ENCODE data around the gene FIP1L1. TPM values are rescaled to one million over a fixed set of nuclear protein-coding genes. Genes with fewer than 3 reads are reported as not detected.
A peak's percentile ranks its signal among the peaks of the same experiment; 100 is the strongest.

FIP1L1 gene
- total RNA-seq, 1 donor from 2014 or later, result 57.8 TPM

GRCh38 chr4:53444954-53445353 is 67.5 kb downstream of the FIP1L1 start:
- TF ChIP-seq, protein P1, sequence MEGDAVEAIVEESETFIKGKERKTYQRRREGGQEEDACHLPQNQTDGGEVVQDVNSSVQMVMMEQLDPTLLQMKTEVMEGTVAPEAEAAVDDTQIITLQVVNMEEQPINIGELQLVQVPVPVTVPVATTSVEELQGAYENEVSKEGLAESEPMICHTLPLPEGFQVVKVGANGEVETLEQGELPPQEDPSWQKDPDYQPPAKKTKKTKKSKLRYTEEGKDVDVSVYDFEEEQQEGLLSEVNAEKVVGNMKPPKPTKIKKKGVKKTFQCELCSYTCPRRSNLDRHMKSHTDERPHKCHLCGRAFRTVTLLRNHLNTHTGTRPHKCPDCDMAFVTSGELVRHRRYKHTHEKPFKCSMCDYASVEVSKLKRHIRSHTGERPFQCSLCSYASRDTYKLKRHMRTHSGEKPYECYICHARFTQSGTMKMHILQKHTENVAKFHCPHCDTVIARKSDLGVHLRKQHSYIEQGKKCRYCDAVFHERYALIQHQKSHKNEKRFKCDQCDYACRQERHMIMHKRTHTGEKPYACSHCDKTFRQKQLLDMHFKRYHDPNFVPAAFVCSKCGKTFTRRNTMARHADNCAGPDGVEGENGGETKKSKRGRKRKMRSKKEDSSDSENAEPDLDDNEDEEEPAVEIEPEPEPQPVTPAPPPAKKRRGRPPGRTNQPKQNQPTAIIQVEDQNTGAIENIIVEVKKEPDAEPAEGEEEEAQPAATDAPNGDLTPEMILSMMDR (IDR thresholded peaks at IDR 0.05), result no peak
- H3K27me3 Mint-ChIP-seq (ENCODE audit: unreplicated experiment), result no peaks in the 10 kb centered on the region
- no peak for DNase-seq (ENCODE audit: extremely low spot score, unreplicated experiment)
- no peak overlapping the region for H3K27ac Mint-ChIP-seq (ENCODE audit: unreplicated experiment)
- no peaks in the 10 kb centered on the region for H3K9me3 Mint-ChIP-seq (ENCODE audit: unreplicated experiment)
- H3K36me3 Mint-ChIP-seq (ENCODE audit: unreplicated experiment), result peaks cover 46% of the 10 kb centered on the region
- no peaks in the 10 kb centered on the region for H3K4me1 Mint-ChIP-seq (ENCODE audit: unreplicated experiment)
- H3K4me3 Mint-ChIP-seq (ENCODE audit: unreplicated experiment), result no peak overlapping the region

DNA sequence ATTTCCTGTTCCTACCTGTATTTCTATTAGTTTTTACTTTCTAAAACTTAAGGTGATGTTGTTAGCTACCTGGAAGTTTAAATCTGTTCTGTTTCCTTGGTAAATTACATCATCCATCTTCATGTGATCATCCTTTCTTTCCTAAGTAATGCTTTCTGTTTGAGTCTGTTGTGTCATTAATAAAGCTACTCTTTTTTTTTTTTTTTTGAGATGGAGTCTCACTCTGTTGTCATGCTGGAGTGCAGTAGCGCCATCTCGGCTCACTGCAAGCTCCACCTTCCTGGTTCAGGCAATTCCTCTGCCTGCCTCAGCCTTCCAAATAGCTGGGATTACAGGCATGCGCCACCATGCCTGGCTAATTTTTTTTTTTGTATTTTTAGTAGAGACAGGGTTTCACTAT is 73.3 kb downstream of the FIP1L1 start:
- peaks cover 11% of the 10 kb centered on the region for H3K4me1 Mint-ChIP-seq (ENCODE audit: unreplicated experiment)
- no peaks in the 10 kb centered on the region for H3K9me3 Mint-ChIP-seq (ENCODE audit: unreplicated experiment)
- peaks cover 46% of the 10 kb centered on the region for H3K36me3 Mint-ChIP-seq (ENCODE audit: unreplicated experiment)
- H3K4me3 Mint-ChIP-seq (ENCODE audit: unreplicated experiment), result no peak overlapping the region
- DNase-seq (ENCODE audit: extremely low spot score, unreplicated experiment), result no peak
- no peaks in the 10 kb centered on the region for H3K27me3 Mint-ChIP-seq (ENCODE audit: unreplicated experiment)
- peak overlapping the region; percentile 19 for H3K27ac Mint-ChIP-seq (ENCODE audit: unreplicated experiment)
- TF ChIP-seq, protein P1 (IDR thresholded peaks at IDR 0.05), result no peak

GRCh38 chr4:53453385-53453784 is 75.9 kb downstream of the FIP1L1 start:
- peaks cover 11% of the 10 kb centered on the region for H3K4me1 Mint-ChIP-seq (ENCODE audit: unreplicated experiment)
- no peaks in the 10 kb centered on the region for H3K9me3 Mint-ChIP-seq (ENCODE audit: unreplicated experiment)
- no peaks in the 10 kb centered on the region for H3K27me3 Mint-ChIP-seq (ENCODE audit: unreplicated experiment)
- peaks cover 41% of the 10 kb centered on the region for H3K36me3 Mint-ChIP-seq (ENCODE audit: unreplicated experiment)
- H3K27ac Mint-ChIP-seq (ENCODE audit: unreplicated experiment), result no peak overlapping the region
- H3K4me3 Mint-ChIP-seq (ENCODE audit: unreplicated experiment), result no peak overlapping the region
- TF ChIP-seq, protein P1 (IDR thresholded peaks at IDR 0.05), result no peak
- no peak for DNase-seq (ENCODE audit: extremely low spot score, unreplicated experiment)

GRCh38 chr4:53455766-53456165 is 78.3 kb downstream of the FIP1L1 start:
- Mint-ChIP-seq H3K27me3 (ENCODE audit: unreplicated experiment) (no peaks in the 10 kb centered on the region), H3K27ac (ENCODE audit: unreplicated experiment) (no peak overlapping the region), H3K4me1 (ENCODE audit: unreplicated experiment) (peaks cover 20% of the 10 kb centered on the region), H3K36me3 (ENCODE audit: unreplicated experiment) (peaks cover 57% of the 10 kb centered on the region), H3K4me3 (ENCODE audit: unreplicated experiment) (no peak overlapping the region), H3K9me3 (ENCODE audit: unreplicated experiment) (no peaks in the 10 kb centered on the region)
- DNase-seq (ENCODE audit: extremely low spot score, unreplicated experiment), result no peak
- TF ChIP-seq, protein P1 (IDR thresholded peaks at IDR 0.05), result no peak

- Mint-ChIP-seq H3K27ac (ENCODE audit: unreplicated experiment) (no peak overlapping the region), H3K27me3 (ENCODE audit: unreplicated experiment) (no peaks in the 10 kb centered on the region), H3K36me3 (ENCODE audit: unreplicated experiment) (peaks cover 61% of the 10 kb centered on the region), H3K4me1 (ENCODE audit: unreplicated experiment) (peaks cover 17% of the 10 kb centered on the region), H3K4me3 (ENCODE audit: unreplicated experiment) (no peak overlapping the region), H3K9me3 (ENCODE audit: unreplicated experiment) (no peaks in the 10 kb centered on the region)
- TF ChIP-seq, protein P1 (IDR thresholded peaks at IDR 0.05), result no peak
- no peak for DNase-seq (ENCODE audit: extremely low spot score, unreplicated experiment)
Measured at GRCh38 chr4:53456178-53456577, 78.7 kb downstream of the FIP1L1 start.

All from osteocyte (in vitro differentiated cells).